ENCODE results near the gene SREBF2.
A peak's percentile ranks its signal among the peaks of the same experiment; 100 is the strongest.

DNA sequence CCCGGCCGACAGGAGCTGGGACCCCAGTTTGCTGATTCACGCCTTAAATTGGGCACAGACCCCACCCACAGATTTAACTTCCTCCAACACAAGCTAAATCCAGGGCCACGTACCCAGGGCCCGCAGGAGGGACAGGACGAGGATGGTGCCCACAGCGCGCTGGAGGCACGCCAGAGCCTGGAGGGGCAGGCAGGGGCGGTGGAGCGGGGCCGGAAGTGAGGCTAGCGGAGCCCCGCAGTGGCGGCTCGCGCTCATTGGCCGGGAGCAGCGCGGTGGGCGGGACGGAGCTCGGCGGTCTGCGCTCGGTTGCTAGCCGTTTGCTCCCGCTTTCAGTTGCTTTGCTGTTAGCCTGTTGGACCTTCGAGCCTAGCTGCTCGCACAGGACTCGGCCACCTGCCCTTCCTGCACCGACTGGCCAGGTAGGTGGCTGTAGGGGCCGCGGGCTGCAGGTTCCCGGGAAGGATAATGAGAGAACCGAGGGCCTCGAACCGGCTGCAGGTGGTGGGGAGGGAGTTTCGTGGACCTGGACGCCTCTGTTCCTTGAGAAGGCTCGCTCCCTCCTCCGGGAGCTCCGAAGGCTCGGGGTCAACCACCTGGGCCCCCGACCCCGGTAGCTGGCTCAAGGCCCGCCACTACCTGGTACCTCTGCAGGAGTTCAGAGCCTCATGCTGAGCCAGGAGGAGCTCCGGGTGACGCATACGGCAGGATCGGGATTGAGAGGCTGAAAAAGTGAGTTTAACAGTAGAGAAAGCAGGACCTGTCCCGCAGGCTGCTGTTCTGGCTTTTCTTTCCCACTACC lies 32.4 kb upstream of the SREBF2 start, which contains the start of gene CCDC134:
- TF ChIP-seq SSRP1 (CRISPR knock-in tag; IDR thresholded peaks at IDR 0.05) (no peak), NR1H2 (CRISPR knock-in tag; IDR thresholded peaks at IDR 0.05; ENCODE audit: borderline replicate concordance, low read depth) (no peak), PCBP1 (IDR thresholded peaks at IDR 0.05; ENCODE audit: borderline replicate concordance, low read depth, low read length) (no peak), POLR2A (IDR thresholded peaks at IDR 0.05; ENCODE audit: insufficient read depth in 1 of 2, low read depth in 2 of 2, low read length in 2 of 2) (peak; percentile 96), ARHGAP35 (CRISPR knock-in tag; IDR thresholded peaks at IDR 0.05; ENCODE audit: borderline replicate concordance) (no peak), FLYWCH1 (CRISPR knock-in tag; IDR thresholded peaks at IDR 0.05) (no peak), RNF2 (conservative IDR thresholded peaks at IDR 0.05; ENCODE audit: low read depth) (peak; percentile 67; the same call in 1 of the 2 replicates)

All from HepG2 (cell line).